NCI-H1105 treated with DMSO at 0.1 percent for 48 hours (cell line): ENCODE measurements around the gene TAAR6.
A peak's percentile ranks its signal among the peaks of the same experiment; 100 is the strongest.
"Not testable (repeated sequence)": the region's sequence is repeated elsewhere in the genome, so short reads cannot be mapped to it uniquely, and the experiment has no call there.

Source experiments
- DNase-seq: peaks from one replicate; lab custom pipeline; 2025; lab: John Stamatoyannopoulos, UW

Gene TAAR6

DNA sequence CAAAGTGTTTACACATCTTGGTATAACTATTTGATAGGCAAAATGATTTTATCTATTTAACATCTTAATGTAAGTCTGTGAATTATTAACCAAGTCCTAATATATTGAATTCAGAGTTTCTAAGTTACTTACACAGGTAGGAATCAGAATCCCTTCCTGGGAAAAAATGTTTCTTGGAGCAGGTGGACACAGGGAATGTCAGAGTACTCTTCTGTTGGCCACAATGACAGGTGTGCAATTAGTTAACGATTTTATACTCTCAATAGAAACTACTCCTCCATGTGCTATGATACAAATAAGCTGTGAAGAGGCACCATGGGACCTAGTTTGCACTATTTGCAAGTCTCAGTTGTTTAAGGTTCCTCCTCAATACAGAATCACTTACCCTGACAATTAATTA, 20.2 kb downstream of the TAAR6 start:
- DNase-seq = peak; percentile 85

DNA sequence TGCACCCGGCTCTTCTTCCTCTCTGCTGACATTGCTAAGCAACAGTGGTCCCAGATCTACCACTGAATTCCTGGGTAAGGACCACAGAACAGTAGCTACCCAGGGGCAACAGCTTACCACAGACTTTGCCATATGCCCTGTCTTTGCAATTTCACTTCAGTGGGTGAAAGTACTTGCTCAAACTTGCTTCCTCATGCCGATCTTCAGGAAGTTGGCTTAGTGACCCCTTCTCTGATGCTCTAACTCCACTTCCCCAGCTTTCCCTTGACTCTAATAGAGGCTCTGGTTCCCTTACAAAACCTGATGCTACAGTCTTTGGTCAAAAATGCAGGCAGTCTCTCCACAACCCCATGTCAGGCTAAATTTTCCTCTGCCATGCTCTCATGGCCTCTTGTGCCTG, 22.7 kb downstream of the TAAR6 start:
- no peak for DNase-seq

DNA sequence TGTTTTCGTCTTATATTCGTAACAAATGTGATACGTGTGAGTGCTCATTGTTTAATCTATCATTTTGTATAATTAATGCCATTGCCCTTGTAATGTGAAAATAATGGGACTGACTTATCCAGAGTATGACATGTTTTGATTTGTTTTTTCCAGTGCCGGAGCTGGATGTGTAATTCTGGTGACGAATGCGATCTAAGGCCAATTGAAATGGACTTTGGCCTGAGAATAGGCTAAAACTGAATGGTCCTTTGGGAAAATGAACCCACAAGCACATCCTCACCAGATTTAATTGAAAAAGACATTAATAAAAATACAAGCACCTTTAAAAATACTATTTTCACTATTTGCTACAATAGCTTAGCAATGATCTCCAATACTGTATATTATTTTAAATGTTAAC, 26.1 kb downstream of the TAAR6 start:
- no peak for DNase-seq

DNA sequence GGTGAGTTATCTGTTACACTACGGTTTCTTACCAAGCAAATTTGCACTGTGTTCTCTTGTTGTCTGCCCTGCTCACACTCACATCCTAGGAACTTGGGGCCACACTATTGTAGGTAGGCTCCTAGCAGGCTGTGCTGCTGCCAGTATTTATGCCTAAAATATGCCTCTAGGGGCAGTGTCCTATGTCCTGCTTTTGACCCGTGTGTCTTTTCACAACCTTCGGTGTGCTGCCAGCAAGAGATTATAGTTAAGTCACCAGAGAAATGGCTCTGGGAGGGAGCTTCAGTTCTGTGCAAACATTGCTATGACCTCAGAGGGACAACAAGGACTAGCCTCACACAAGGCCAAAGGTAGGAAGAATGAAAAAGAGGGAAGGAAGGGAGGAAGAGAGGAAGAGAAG, 28.4 kb downstream of the TAAR6 start:
- no peak for DNase-seq

DNA sequence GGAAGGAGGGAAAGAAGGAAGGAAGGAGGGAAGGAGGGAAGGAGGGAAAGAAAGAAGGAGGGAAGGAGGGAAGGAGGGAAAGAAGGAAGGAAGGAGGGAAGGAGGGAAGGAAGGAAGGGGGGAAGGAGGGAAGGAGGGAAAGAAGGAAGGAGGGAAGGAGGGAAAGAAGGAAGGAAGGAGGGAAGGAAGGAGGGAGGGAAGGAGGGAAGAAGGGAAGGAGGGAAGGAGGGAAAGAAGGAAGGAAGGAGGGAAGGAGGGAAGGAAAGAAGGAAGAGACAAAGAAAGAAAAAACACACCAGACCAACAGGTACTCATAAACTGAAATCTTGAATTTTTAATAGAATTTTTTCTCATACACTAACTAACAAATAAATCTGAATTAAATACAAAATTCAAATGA, 30.8 kb downstream of the TAAR6 start:
- not testable (repeated sequence) for DNase-seq

DNA sequence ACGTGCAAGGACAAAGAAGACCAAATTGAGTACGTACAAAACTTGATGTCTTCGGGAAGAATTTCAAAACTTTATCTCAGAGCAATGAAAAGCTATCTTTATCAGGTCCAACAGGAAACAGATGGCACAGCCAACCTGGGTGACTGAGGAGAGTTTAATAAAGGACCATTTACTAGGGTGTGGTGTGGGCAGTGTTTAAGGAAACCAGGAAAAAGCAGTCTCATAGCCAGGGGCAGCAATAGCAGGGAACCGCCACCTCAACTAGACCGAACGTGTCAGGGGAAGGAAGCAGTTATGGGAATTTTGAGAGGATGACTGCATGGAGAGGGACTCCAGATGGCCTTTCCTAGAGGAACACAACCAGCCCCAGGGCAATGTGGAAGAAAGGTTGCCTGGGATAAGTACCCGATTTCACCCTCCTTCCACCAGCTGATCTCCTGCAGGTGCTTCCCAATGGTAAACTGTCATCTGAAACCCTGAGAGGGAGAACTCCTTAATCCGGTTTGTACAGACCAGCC, 34.6 kb downstream of the TAAR6 start:
- DNase-seq = no peak

- DNase-seq = no peak
Measured at GRCh38 chr6:132607544-132608233, 37.6 kb downstream of the TAAR6 start.

DNA sequence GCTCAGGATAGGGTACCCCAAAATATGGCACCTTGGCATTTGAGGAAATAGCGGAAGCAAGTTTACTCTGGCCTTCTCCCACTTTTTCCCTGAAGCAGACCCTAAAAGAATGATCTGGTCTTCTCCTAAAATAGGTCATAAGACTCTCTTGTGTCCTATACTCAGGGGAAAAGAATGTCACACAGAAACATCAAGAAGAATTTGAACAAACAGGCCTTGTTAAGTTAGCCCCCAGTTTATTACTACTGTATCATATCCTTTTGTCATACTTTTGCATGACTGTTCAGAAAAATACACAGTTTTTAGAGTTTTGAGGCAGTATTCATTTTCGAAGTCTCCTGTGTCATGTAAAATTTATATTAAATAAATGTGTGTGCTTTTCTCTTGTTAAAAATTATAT, 41.5 kb downstream of the TAAR6 start:
- DNase-seq = no peak

DNA sequence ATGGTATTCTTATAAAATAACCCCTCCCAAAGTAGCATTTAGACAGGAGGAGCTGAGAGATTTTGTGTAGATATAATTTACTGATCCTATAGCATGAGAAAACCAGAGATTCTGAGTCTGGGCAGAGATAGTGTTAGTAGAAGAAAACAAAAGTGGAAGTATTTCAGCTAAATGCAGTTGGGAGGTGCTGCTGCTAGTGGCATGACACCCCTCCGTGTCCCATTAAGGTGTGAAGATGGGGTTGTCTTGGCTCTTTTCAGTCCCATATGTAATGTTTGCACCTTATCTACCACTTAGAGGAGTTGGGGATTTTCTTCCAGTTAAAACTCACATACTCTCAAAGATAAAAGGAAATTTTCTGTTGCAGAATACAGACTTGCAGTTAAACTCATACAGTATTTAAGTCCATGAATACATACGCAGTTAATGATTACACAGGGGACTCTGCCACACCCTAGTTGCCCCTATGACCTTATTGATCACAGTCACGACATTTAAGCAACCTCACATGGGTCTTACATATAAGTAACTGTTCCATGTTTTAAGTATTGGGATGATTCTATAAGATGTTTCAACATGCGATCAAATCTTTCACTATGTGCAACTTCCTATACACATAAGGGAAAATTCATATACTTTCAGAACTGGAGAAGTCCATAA, 42.5 kb downstream of the TAAR6 start:
- no peak for DNase-seq

GRCh38 chr6:132614554-132614953, 44.4 kb downstream of the TAAR6 start:
- no peak for DNase-seq

DNA sequence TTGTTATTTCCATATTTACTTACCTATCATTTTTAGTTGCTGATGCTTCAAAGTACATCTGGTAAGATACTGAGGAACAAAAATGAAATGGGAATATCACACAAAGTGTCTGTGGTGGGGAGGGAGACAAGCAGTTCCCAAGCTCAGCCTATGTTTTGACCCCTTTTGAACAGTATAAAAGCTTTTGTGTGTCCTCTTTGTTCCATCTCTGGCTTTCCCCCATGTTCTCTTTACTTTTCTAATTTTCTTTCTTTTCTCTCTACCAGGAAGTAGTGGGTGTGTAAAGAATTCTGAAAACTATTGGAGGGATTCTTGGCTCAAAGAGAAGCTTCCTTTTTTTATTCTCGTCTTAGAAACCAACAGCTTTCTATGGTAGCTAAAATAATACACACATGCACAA, 46.6 kb downstream of the TAAR6 start:
- DNase-seq = no peak
